Stomach (tissue), 4 donors: ENCODE measurements around the gene NHSL1.

Experiments used
- CTCF ChIP-seq, 7 experiments: fragments of 450-650 bp in 4 of 7; fragments of 200-600 bp in 3 of 7; sonication (generic) in 3 of 7; IDR thresholded peaks; one replicate each; pipeline ENCODE4 v1.5.1; 2016 to 2019; ENCODE audit warnings: antibody characterized with exemption in 7 of 7, control low read depth in 2 of 7, mild to moderate bottlenecking in 1 of 7
- POLR2A ChIP-seq, 4 donors: fragments of 450-650 bp; IDR thresholded peaks; one replicate each; pipeline ENCODE4 v1.6.1; 2016; ENCODE audit warnings: antibody characterized with exemption in 4 of 4, control low read depth in 2 of 4, mild to moderate bottlenecking in 1 of 4, moderate library complexity in 1 of 4

- TF ChIP-seq CTCF (IDR thresholded peaks at IDR 0.05), result no peak
- no peak for TF ChIP-seq POLR2A (IDR thresholded peaks at IDR 0.05)
These were observed 56.6 kb downstream of the NHSL1 start for GRCh38 chr6:138442663-138443062.
